ENCODE results near the gene IDH3G. TPM values are rescaled to one million over a fixed set of nuclear protein-coding genes. Genes with fewer than 3 reads are reported as not detected.

The IDH3G gene
- total and polyA plus RNA-seq, 2 donors (not counting 1 experiment from before 2014, with no cell fraction given), result 62.8 to 122 TPM

DNA sequence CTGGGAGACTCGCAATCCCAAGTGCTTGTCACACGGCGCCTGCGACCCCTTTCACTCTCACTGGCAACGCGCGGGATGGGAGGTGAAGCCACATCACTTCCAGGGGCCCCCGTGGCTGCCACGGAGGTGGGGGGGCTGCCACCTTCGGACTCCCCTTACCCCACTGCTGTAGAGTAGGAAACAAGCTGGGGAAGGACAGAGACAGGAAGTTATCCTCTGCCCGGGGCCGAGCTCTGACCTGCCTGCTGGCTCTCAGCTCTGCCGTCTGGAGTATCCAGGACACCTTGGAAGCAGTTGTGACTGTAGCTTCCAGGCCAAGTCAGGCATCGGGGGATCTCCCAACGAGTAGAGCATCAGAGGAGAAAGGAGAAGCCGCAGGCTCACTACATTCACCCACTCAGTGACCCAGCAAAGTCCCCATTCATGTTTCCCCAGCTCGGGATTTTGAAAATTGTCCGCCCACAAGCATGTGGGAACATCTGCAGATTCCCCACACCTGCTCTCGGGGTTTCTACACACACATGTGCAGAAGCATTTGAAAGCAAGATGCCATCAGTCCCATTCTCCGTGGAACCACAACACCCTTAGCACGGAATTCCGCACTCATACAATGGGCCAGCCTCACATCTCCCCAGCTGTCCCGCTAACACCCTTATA, 25.3 kb upstream of the IDH3G start:
- ChIA-PET CTCF (no interaction called here), POLR2A (no interaction called here)
- H3K27ac Mint-ChIP-seq, result no peak overlapping the region
- peaks cover 16% of the 10 kb centered on the region for H3K4me1 Mint-ChIP-seq
- Histone ChIP-seq H3K9me3 (ENCODE audit: control extremely low read depth in 1 of 3, control insufficient read depth in 2 of 3, insufficient read depth in 1 of 3, low read length in 2 of 3) (no peaks in the 10 kb centered on the region), H3K4me1 (ENCODE audit: control insufficient read depth in 2 of 2, insufficient read depth in 2 of 2, low read length in 2 of 2) (peaks cover 4 to 23% of the 10 kb centered on the region in 2 donors), H3K36me3 (replicated peaks in 1 of 2; ENCODE audit: control extremely low read depth in 1 of 2, control insufficient read depth in 1 of 2, extremely low read depth in 1 of 2, insufficient read depth in 2 of 2, low read length in 1 of 2) (no peaks in the 10 kb centered on the region), H3K27me3 (replicated peaks in 1 of 4; ENCODE audit: control extremely low read depth in 1 of 4, control insufficient read depth in 3 of 4, insufficient read depth in 4 of 4, low read length in 3 of 4) (peaks cover 0 to 35% (median 4%) of the 10 kb centered on the region in 4 experiments), H2AFZ (ENCODE audit: insufficient read depth, low read depth, low read length, poor library complexity, severe bottlenecking) (peak overlapping the region; percentile 35), H4K20me1 (ENCODE audit: control insufficient read depth, insufficient read depth, low read length, poor library complexity, severe bottlenecking) (no peaks in the 10 kb centered on the region), H3K79me2 (ENCODE audit: control insufficient read depth, insufficient read depth, low read length) (no peaks in the 10 kb centered on the region), H3K4me2 (replicated peaks; ENCODE audit: low read depth, low read length, poor library complexity, severe bottlenecking) (peak overlapping the region; percentile 72), H3K9ac (ENCODE audit: low read length) (peak overlapping the region; percentile 34), H3K27ac (ENCODE audit: low read length in 2 of 2) (no peak overlapping the region), H3K4me3 (ENCODE audit: control extremely low read depth in 1 of 5, extremely low read depth in 1 of 5, insufficient read depth in 1 of 5, low read depth in 2 of 5, low read length in 4 of 5) (peak overlapping the region in 4 of 5 experiments; percentile 13 to 45 (median 40))
- TF ChIP-seq EZH2 (IDR thresholded peaks at IDR 0.05; ENCODE audit: borderline replicate concordance, insufficient read depth, low read depth, low read length, poor library complexity, severe bottlenecking), result no peak
- TF ChIP-seq, protein P1, sequence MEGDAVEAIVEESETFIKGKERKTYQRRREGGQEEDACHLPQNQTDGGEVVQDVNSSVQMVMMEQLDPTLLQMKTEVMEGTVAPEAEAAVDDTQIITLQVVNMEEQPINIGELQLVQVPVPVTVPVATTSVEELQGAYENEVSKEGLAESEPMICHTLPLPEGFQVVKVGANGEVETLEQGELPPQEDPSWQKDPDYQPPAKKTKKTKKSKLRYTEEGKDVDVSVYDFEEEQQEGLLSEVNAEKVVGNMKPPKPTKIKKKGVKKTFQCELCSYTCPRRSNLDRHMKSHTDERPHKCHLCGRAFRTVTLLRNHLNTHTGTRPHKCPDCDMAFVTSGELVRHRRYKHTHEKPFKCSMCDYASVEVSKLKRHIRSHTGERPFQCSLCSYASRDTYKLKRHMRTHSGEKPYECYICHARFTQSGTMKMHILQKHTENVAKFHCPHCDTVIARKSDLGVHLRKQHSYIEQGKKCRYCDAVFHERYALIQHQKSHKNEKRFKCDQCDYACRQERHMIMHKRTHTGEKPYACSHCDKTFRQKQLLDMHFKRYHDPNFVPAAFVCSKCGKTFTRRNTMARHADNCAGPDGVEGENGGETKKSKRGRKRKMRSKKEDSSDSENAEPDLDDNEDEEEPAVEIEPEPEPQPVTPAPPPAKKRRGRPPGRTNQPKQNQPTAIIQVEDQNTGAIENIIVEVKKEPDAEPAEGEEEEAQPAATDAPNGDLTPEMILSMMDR (IDR thresholded peaks at IDR 0.05), result no peak
- no peaks in the 10 kb centered on the region for H3K9me3 Mint-ChIP-seq (ENCODE audit: insufficient read depth)
- ATAC-seq (ENCODE audit: low read depth), result no peak
- H3K27me3 Mint-ChIP-seq, result peaks cover 24% of the 10 kb centered on the region
- peak overlapping the region; percentile 47 for H3K4me3 Mint-ChIP-seq
- 92% methylated on average over 2 of the region's 23 CpGs for WGBS (ENCODE audit: insufficient coverage)
- intact Hi-C loops (cut with micrococcal nuclease), result no loop called here
- no peak for DNase-seq
